ENCODE measurements around the gene FREM2. TPM values are rescaled to one million over a fixed set of nuclear protein-coding genes. Genes with fewer than 3 reads are reported as not detected.
A peak's percentile ranks its signal among the peaks of the same experiment; 100 is the strongest.

FREM2 gene
- total and polyA plus RNA-seq, 3 donors from 2014 or later = 0.80 to 5.5 (median 4.4) TPM

DNA sequence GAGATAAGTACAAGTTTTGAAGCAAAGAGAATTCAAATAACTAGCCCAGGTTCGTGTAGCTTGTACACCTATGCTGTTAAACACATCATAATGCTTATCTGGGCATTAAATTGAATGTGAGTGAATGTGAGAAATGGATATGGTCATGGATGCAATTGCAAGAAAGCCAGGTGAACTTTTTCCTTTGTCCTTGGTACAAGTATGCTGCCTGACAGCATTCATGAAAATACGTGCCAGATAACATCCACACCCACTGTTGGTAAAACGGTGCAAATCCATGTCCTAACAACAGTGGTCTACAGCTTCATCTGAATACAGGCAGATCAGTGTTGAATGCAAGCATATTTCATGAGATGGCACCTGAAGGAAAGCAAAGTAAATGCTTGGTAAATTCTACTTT is 181.5 kb downstream of the FREM2 start:
- TF ChIP-seq POLR2A (IDR thresholded peaks at IDR 0.05) (no peak), CTCF (IDR thresholded peaks at IDR 0.05) (no peak)
- Histone ChIP-seq H3K36me3 (ENCODE audit: low read depth, missing control alignments) (no peaks in the 10 kb centered on the region), H3K4me1 (no peaks in the 10 kb centered on the region), H3K9me3 (no peaks in the 10 kb centered on the region), H3K4me3 (no peak overlapping the region), H3K27me3 (no peaks in the 10 kb centered on the region), H3K27ac (no peak overlapping the region)
- intact Hi-C loops (cut with DNase I; ENCODE audit: low total_unique reads) = no loop called here
- no peak for DNase-seq
- WGBS, 2 donors = 72 to 82% methylated on average over 3 of the region's 3 CpGs

DNA sequence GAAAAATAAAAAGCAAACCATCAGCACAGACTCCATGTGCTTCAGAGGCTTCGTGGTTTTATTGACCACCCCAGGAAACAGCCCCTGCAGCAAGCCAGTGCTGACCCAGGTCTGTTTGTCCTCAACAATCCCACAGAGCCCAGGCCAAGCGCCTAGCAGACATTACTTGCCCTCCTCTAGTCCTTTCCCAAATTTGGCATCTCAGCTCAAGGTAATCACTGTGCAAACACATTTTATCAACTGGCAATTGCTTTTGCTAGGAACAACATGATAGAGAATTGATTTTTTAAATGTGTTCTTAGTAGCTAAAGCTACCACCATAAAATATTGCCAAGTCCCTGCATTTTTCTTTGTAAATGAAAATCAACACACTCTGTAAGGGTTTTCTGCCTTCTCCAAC is 182.0 kb downstream of the FREM2 start:
- no peak for DNase-seq

GRCh38 chr13:38871275-38871674 is 184.4 kb downstream of the FREM2 start:
- Histone ChIP-seq H3K27me3 (no peaks in the 10 kb centered on the region), H3K4me1 (no peaks in the 10 kb centered on the region), H3K4me3 (no peak overlapping the region), H3K36me3 (ENCODE audit: low read depth, missing control alignments) (no peaks in the 10 kb centered on the region), H3K9me3 (no peaks in the 10 kb centered on the region), H3K27ac (no peak overlapping the region)
- WGBS, 2 donors = 76 to 90% methylated on average over 2 of the region's 2 CpGs
- TF ChIP-seq CTCF (IDR thresholded peaks at IDR 0.05) (no peak), POLR2A (IDR thresholded peaks at IDR 0.05) (no peak)
- DNase-seq = no peak
- intact Hi-C loops (cut with DNase I; ENCODE audit: low total_unique reads) = no loop called here

More for the DNA sequence above, 182.0 kb downstream of the FREM2 start:
- Histone ChIP-seq H3K27me3 (no peaks in the 10 kb centered on the region), H3K9me3 (no peaks in the 10 kb centered on the region), H3K4me1 (no peaks in the 10 kb centered on the region), H3K36me3 (ENCODE audit: low read depth, missing control alignments) (no peaks in the 10 kb centered on the region), H3K27ac (no peak overlapping the region), H3K4me3 (no peak overlapping the region)
- intact Hi-C loops (cut with DNase I; ENCODE audit: low total_unique reads) = no loop called here
- 74 to 80% methylated on average over 2 of the region's 2 CpGs for WGBS, 2 donors
- TF ChIP-seq POLR2A (IDR thresholded peaks at IDR 0.05) (no peak), CTCF (IDR thresholded peaks at IDR 0.05) (no peak)

- intact Hi-C loops (cut with DNase I; ENCODE audit: low total_unique reads) = no loop called here
These were observed 185.8 kb downstream of the FREM2 start for GRCh38 chr13:38872693-38873092.

More at GRCh38 chr13:38872693-38873092, 185.8 kb downstream of the FREM2 start:
- Histone ChIP-seq H3K4me1 (no peaks in the 10 kb centered on the region), H3K9me3 (no peaks in the 10 kb centered on the region), H3K27me3 (no peaks in the 10 kb centered on the region), H3K36me3 (ENCODE audit: low read depth, missing control alignments) (no peaks in the 10 kb centered on the region), H3K27ac (no peak overlapping the region), H3K4me3 (no peak overlapping the region)
- 33 to 57% methylated on average over 7 of the region's 7 CpGs for WGBS, 2 donors
- DNase-seq = peak; percentile 43
- TF ChIP-seq POLR2A (IDR thresholded peaks at IDR 0.05) (no peak), CTCF (IDR thresholded peaks at IDR 0.05) (no peak)

Data from testis (tissue), 3 donors.